Sigmoid colon (tissue), 7 donors: ENCODE results near the gene LUZP1. TPM values are rescaled to one million over a fixed set of nuclear protein-coding genes. Genes with fewer than 3 reads are reported as not detected.

Source experiments
- DNase-seq: peaks from one replicate; pipeline ENCODE4 v3.0.0-alpha.2; 2019
- H3K27ac ChIP-seq, 4 donors: fragments of 200-600 bp; sonication (generic); one replicate each; pipeline ENCODE4 v1.5.1; 2016 to 2019; ENCODE audit warnings: mild to moderate bottlenecking in 1 of 4
- H3K27me3 ChIP-seq, 3 donors: fragments of 200-600 bp; sonication (generic); one replicate each; pipeline ENCODE4 v1.5.1; 2019; ENCODE audit warnings: mild to moderate bottlenecking in 1 of 3
- H3K36me3 ChIP-seq, 4 donors: fragments of 200-600 bp; sonication (generic); one replicate each; pipeline ENCODE4 v1.5.1; 2016 to 2019
- H3K4me1 ChIP-seq, 4 donors: fragments of 200-600 bp; sonication (generic); one replicate each; pipeline ENCODE4 v1.5.1; 2017 to 2019
- H3K4me3 ChIP-seq, 4 donors: fragments of 200-600 bp; sonication (generic); one replicate each; pipeline ENCODE4 v1.5.1; 2017 to 2019; ENCODE audit warnings: mild to moderate bottlenecking in 2 of 4, moderate library complexity in 1 of 4
- H3K9me3 ChIP-seq, 4 donors: fragments of 200-600 bp in 3 of 4; sonication (generic) in 3 of 4; one replicate each; pipeline versions ENCODE4 v1.5.1 to v1.6.1; 2013 to 2019
- CTCF ChIP-seq, 4 experiments: fragments of 450-650 bp in 3 of 4; fragments of 200-600 bp in 1 of 4; IDR thresholded peaks; one replicate each; pipeline ENCODE4 v1.5.1; 2016 to 2019; ENCODE audit warnings: antibody characterized with exemption in 4 of 4, mild to moderate bottlenecking in 3 of 4, moderate library complexity in 2 of 4
- EP300 ChIP-seq, 4 donors: sonication (generic); formaldehyde crosslinking; IDR thresholded peaks; one replicate each; pipeline ENCODE4 v1.6.1; 2017; ENCODE audit warnings: antibody characterized with exemption in 4 of 4
- POLR2A ChIP-seq, 2 donors: fragments of 450-650 bp; IDR thresholded peaks; one replicate each; pipeline ENCODE4 v1.6.1; 2016; ENCODE audit warnings: antibody characterized with exemption in 2 of 2, mild to moderate bottlenecking in 2 of 2, moderate library complexity in 2 of 2
- POLR2AphosphoS5 ChIP-seq, 4 donors: sonication (generic); formaldehyde crosslinking; IDR thresholded peaks; one replicate each; pipeline ENCODE4 v1.6.1; 2017; ENCODE audit warnings: antibody characterized with exemption in 4 of 4
- WGBS, 2 donors: extraction: QIAGEN DNeasy Blood & Tissue Kit; methylation state at CpG; one replicate each; pipeline ENCODE4 v1.1.7; 2013; 5-methylcytosine and 5-hydroxymethylcytosine counted together
- intact Hi-C: fragments of 100-400 bp; cut with DNase I; formaldehyde crosslinking; loops from one replicate; pipeline ENCODE4 v1.15.1; 2023
- polyA plus RNA-seq, 3 donors: library from polyadenylated mRNA; stranded (reverse); fragments of 200-250 nt; gene quantifications; one replicate each; pipeline ENCODE4 v1.2.3, GENCODE V29; 2013
- total RNA-seq, 4 donors: library from RNA; depleted of rRNA; stranded (reverse); fragments of >200 nt; gene quantifications; one replicate each; pipeline ENCODE4 v1.1.0, GENCODE V29; 2016
- donor health status: healthy with polysubstance abuse.
- donor health status: Bipolar disorder and iron deficiency.
- donor health status: healthy.

Gene LUZP1
- total RNA-seq (10 to 100 TPM; 13.3 to 20.9 (median 17.9) TPM), polyA plus RNA-seq (10 to 100 TPM in 2 of 3 donors, 1 to 10 TPM in 1; 6.0 to 14.0 (median 12.7) TPM)

DNA sequence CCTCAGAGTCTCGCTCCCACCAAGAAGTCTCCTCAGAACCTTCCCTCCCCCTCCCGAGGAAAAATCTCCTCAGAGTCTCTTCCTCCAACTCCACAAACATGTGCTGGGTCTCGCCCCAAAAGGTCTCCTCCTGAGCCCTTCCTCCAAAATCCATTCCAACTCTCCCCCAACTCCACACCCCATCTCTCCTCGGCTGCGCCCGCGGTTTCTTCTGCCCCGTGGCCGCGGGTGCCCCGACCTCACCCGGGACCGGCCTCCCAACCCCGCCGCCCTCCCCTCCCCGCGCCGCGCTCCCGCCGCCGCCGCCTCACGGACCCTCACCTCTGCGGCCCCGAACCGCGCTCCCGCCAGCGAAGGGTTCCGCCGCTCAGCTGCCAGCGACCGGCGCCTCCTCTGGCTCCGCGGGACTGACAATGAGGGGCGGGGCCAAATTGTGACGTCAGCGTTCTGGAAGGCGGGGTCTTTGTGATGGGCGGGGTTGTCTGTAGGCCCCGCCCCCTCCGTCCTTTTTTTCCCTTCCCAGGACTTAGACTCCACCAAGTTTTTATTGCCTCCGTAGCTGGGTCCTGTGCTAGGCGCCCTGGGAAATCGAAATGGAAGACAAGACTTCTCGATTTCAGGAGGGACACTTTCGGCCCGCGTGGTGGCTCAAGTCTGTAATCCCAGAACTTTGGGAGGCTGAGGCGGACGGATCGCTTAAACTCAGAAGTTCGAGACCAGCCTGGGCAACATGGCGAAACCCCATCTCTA is at the start of gene LUZP1:
TSS of gene LUZP1 (minus strand) at position 412 of the 750 bp plus-strand sequence.
- Histone ChIP-seq H3K9me3 (no peaks in the 10 kb centered on the region), H3K36me3 (no peaks in the 10 kb centered on the region), H3K27ac (peak within 1 kb of the TSS; percentile 91 to 99 (median 98)), H3K27me3 (no peaks in the 10 kb centered on the region), H3K4me1 (peaks cover 0 to 58% (median 40%) of the 10 kb centered on the region in 4 donors), H3K4me3 (peak within 1 kb of the TSS; percentile 58 to 96 (median 92))
- DNase-seq, result peak; percentile 97
- intact Hi-C loops, result loop anchor here (1.0 kb wide), 1 partner anchor 9 kb away; no protein-coding TSS in a partner anchor
- WGBS, 2 donors, result 6 to 8% methylated on average over 56 of the region's 56 CpGs
- TF ChIP-seq POLR2AphosphoS5 (IDR thresholded peaks at IDR 0.05) (peak; percentile 99 to 100 (median 99)), CTCF (IDR thresholded peaks at IDR 0.05) (no peak), POLR2A (IDR thresholded peaks at IDR 0.05) (peak; percentile 85 to 92)

DNA sequence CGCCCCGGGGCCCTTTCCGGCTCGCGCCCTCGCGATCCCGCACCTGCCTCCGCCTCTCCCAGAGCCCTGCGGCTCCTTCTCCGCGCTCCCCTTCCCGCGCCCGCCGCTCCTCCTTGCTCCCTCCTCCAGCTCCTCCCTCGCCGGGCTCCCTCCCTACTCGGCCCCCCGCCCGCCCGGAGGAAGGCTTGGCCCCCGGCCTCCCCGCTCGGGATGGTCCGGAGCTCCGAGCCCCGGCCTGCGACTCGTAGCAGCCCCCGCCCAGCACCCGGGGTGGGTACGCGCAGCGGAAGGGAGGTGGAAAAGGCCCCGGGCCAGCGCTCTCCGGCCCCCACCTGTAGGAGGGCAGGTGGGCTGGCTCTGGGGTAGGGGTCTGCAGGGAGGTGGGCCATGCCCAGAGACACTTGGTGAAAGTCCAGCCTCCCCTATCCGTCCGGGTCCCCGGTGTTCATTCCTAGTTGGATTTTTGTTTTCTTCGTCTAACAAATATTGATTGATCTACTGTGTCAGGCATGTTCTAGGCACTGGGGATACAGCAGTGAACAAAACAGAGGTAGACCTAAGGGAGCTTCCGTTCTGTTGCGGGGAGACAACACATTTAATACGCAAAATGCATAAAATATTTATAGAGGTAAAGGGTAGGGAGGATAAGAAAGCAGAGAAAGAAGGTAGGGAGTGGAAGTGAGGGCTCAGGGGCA is 48.9 kb upstream of the LUZP1 start, which contains the start of gene HTR1D:
TSS of gene HTR1D (minus strand) at position 82 of the 695 bp plus-strand sequence. CDS start 23,283 bp downstream, outside the sequence.
- H3K27me3 ChIP-seq, result peaks cover 23 to 67% (median 39%) of the 10 kb centered on the region in 3 donors

GRCh38 chr1:23216771-23217420 is 48.2 kb upstream of the LUZP1 start:
- Histone ChIP-seq H3K36me3 (no peaks in the 10 kb centered on the region), H3K4me3 (peak overlapping the region in 3 of 4 donors; percentile 11 to 47 (median 46)), H3K9me3 (no peaks in the 10 kb centered on the region), H3K27ac (no peak overlapping the region), H3K4me1 (peaks cover 0 to 15% (median 13%) of the 10 kb centered on the region in 4 donors), H3K27me3 (peaks cover 23 to 73% (median 39%) of the 10 kb centered on the region in 3 donors)
- WGBS, 2 donors, result 1% methylated on average over 78 of the region's 78 CpGs
- no peak for DNase-seq
- TF ChIP-seq EP300 (IDR thresholded peaks at IDR 0.05) (no peak), CTCF (IDR thresholded peaks at IDR 0.05) (peak in 1 of 4 experiments; percentile 41)
- intact Hi-C loops, result no loop called here

More for the DNA sequence above, 48.9 kb upstream of the LUZP1 start, which contains the start of gene HTR1D:
- Histone ChIP-seq H3K27ac (no peak within 1 kb of the TSS), H3K4me1 (peaks cover 0 to 15% (median 13%) of the 10 kb centered on the region in 4 donors), H3K4me3 (peak within 1 kb of the TSS in 3 of 4 donors; percentile 11 to 47 (median 46)), H3K36me3 (no peaks in the 10 kb centered on the region), H3K9me3 (no peaks in the 10 kb centered on the region)
- no peak for TF ChIP-seq EP300 (IDR thresholded peaks at IDR 0.05)
- no peak for TF ChIP-seq POLR2A (IDR thresholded peaks at IDR 0.05)
- no peak for TF ChIP-seq CTCF (IDR thresholded peaks at IDR 0.05)
- TF ChIP-seq POLR2AphosphoS5 (IDR thresholded peaks at IDR 0.05), result no peak
- 1 to 3% methylated on average over 45 of the region's 45 CpGs for WGBS, 2 donors
- DNase-seq, result no peak
- intact Hi-C loops, result no loop called here

DNA sequence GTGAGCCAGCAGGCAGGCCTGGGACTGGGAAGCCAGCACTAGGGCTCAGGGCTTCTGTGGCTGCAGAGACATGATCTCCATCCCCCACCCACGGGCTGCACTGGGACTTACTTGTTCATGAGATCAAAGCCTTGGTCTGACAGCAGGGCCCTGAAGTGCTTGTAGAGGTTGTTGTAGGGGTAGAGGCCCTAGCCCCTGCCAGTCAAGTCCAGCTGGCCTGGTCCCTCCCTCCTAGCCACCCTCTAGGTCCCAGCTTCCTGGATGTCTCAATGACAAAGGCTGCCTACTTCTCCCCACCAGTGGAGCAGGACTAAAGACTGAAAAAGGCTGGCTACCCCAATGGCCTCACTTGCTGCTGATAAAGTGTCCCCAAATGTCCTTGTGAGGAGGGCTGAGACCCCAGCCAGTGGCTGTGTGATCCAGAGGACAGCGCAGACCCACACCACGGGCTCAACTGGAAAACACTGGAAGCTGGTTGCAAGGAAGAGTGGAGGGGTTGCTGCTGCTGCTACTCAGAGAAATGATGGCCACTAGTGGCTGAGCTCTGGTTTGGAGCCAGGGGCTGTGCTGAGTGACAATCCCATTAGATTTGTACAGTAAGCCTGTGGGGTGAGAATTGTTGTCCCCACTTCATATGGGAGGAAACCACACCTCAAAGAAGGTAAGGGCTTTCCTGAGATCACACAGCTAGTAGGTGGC is 47.2 kb upstream of the LUZP1 start:
- intact Hi-C loops, result no loop called here
- peaks cover 23 to 79% (median 39%) of the 10 kb centered on the region in 3 donors for H3K27me3 ChIP-seq
- H3K27ac ChIP-seq, result no peak overlapping the region
- TF ChIP-seq EP300 (IDR thresholded peaks at IDR 0.05) (no peak), POLR2A (IDR thresholded peaks at IDR 0.05) (no peak), POLR2AphosphoS5 (IDR thresholded peaks at IDR 0.05) (no peak), CTCF (IDR thresholded peaks at IDR 0.05) (no peak)
- H3K4me1 ChIP-seq, result peaks cover 0 to 15% (median 13%) of the 10 kb centered on the region in 4 donors
- no peak overlapping the region for H3K4me3 ChIP-seq
- H3K9me3 ChIP-seq, result no peaks in the 10 kb centered on the region
- no peaks in the 10 kb centered on the region for H3K36me3 ChIP-seq
- 73 to 85% methylated on average over 3 of the region's 3 CpGs for WGBS, 2 donors
- DNase-seq, result no peak
